Central memory CD8-positive, alpha-beta T cell (primary cell): ENCODE data around the gene TJAP1.
"Not testable (repeated sequence)": the region's sequence is repeated elsewhere in the genome, so short reads cannot be mapped to it uniquely, and the experiment has no call there.

Source experiments
- ATAC-seq: fragments of 150-1000 bp; cut with Tn5 transposase; replicated peaks from 2 replicates; pipeline ENCODE4 v1.10.0; 2022; ENCODE audit warnings: mild to moderate bottlenecking, moderate FRiP score, moderate number of reproducible peaks; ENCODE audit not compliant: poor library complexity, severe bottlenecking; ENCODE audit errors: extremely low read depth
- DNase-seq, 2 donors: peaks; one replicate each; pipeline ENCODE4 v3.0.0; 2021; ENCODE audit warnings: low spot score in 2 of 2
- H3K27ac Mint-ChIP-seq: one replicate; pipeline ENCODE4 v1.8.0; 2022; ENCODE audit warnings: low read depth, mild to moderate bottlenecking, moderate library complexity, mixed read lengths
- H3K27me3 Mint-ChIP-seq: one replicate; pipeline ENCODE4 v1.8.0; 2022; ENCODE audit warnings: mixed read lengths
- H3K36me3 Mint-ChIP-seq: one replicate; pipeline ENCODE4 v1.8.0; 2022; ENCODE audit warnings: mild to moderate bottlenecking, moderate library complexity, mixed read lengths; ENCODE audit not compliant: insufficient read depth
- H3K4me1 Mint-ChIP-seq: one replicate; pipeline ENCODE4 v1.8.0; 2022; ENCODE audit warnings: mixed read lengths
- H3K4me3 Mint-ChIP-seq: one replicate; pipeline ENCODE4 v1.8.0; 2022; ENCODE audit warnings: mild to moderate bottlenecking, moderate library complexity, mixed read lengths
- H3K9me3 Mint-ChIP-seq: one replicate; pipeline ENCODE4 v1.8.0; 2022; ENCODE audit warnings: mixed read lengths

Gene TJAP1

DNA sequence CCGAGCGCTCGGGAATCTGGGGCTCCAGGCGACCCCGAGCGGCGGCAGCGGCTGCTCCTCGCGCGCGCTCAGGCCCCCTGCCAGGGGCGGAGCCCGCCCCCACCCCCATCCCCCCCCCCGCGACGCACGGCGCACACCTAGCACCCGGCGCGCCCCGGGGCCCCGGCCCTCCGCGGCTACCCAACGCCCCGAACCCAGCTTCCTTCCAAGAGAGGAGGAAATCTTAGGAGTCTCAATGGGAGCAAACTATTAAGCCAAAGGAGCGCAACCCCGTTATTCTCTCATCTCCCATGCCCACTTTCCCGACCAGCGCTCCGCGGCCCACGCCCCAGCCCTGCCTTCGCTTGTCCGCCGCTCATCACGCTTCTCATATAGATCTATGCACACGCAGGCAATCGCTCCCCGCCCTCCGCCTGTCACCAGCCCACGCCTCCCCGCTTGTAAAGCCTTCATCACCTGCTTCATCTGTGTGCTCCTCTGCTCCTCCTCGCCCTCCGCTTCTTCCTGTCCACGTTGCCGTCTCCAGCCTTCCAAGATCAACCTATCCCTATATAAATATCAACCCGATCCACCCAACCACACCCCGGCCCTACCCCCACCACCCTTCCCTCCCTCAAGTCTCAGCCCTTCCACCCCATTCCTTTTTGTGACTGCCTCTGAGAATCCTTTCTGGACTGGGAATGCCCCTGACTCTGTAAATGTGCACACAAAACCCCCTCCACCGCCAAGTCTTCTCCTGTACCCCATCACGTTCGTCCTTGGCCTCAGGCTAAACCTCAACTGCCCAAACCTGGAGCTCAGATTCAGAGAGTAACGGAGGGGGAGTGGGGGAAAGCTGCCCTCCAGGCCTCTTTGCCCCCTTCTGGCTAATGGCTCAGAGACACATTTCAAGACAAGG lies 21.6 kb upstream of the TJAP1 start, which contains the start of gene DLK2:
Gene DLK2, minus strand, starts transcription at position 18 of the 898 bp plus-strand sequence. CDS start 723 bp downstream, outside the sequence.
- no peak for DNase-seq
- H3K9me3 Mint-ChIP-seq = no peaks in the 10 kb centered on the region
- H3K27ac Mint-ChIP-seq = peak within 1 kb of the TSS; percentile 85
- H3K36me3 Mint-ChIP-seq = peaks cover 5% of the 10 kb centered on the region
- peak; percentile 64 for ATAC-seq
- peak within 1 kb of the TSS; percentile 81 for H3K4me3 Mint-ChIP-seq
- H3K4me1 Mint-ChIP-seq = peaks cover 24% of the 10 kb centered on the region
- peaks cover 8% of the 10 kb centered on the region for H3K27me3 Mint-ChIP-seq

DNA sequence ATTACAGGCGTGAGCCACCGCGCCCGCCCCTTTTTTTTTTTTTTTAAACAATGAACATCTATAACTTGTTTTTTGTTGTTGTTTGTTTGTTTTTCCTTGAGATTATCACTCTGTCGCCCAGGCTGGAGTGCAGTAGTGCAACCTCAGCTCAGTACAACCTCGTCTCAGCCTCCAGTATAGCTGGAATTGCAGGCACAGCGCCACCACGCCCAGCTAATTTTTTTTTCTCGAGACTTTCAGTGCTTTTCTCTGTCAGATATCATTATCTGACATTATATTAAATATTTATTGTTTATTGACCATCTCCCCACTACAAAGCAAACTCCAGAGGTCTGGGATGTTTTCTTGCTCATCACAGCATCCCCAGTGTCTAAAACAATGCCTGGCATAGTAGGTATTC lies 19.7 kb upstream of the TJAP1 start:
- H3K27ac Mint-ChIP-seq = no peak overlapping the region
- H3K27me3 Mint-ChIP-seq = peaks cover 21% of the 10 kb centered on the region
- H3K9me3 Mint-ChIP-seq = no peaks in the 10 kb centered on the region
- DNase-seq = no peak
- no peak for ATAC-seq
- no peak overlapping the region for H3K4me3 Mint-ChIP-seq
- peaks cover 5% of the 10 kb centered on the region for H3K36me3 Mint-ChIP-seq
- H3K4me1 Mint-ChIP-seq = peaks cover 24% of the 10 kb centered on the region

DNA sequence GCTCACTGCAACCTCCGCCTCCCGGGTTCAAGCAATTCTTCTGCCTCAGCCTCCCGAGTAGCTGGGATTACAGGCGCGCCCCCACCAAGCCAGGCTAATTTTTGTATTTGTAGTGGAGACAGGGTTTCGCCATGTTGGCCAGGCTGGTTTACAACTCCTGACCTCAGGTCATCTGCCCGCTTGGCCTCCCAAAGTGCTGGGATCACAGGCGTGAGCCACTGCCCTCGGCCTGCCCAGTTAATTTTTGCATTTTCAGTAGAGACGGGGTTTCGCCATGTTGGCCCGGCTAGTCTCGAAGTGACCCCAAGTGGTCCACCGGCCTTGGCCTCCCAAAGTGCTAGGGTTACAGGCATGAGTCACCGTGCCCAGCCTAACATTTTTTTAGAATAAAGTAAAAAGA lies 19.2 kb upstream of the TJAP1 start:
- ATAC-seq, H3K27ac Mint-ChIP-seq, H3K36me3 Mint-ChIP-seq, H3K4me3 Mint-ChIP-seq, DNase-seq, H3K9me3 Mint-ChIP-seq: not testable (repeated sequence)
- Mint-ChIP-seq H3K27me3 (peaks cover 27% of the 10 kb centered on the region), H3K4me1 (peaks cover 24% of the 10 kb centered on the region)

DNA sequence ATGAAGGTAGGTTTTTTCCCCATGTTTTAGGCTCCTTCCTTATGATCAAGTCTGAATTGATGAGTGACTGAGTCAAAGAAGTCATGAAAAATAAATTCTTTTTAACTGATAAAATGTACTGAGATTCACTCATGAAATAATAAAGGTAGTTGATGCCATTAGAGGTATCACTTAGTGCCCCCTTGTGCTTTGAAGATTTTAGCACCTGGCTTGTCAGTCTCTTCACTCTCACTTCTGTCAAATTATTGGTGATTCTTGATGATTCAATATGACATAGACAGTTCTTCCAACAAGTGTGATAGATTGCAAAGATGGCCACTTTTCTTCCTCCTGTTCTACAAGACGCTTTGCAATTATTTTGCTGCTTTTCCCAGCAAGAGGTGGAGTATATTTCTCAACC lies 17.8 kb upstream of the TJAP1 start:
- peaks cover 18% of the 10 kb centered on the region for H3K4me1 Mint-ChIP-seq
- no peak for DNase-seq
- H3K4me3 Mint-ChIP-seq = no peak overlapping the region
- H3K27ac Mint-ChIP-seq = no peak overlapping the region
- peaks cover 2% of the 10 kb centered on the region for H3K36me3 Mint-ChIP-seq
- ATAC-seq = no peak
- H3K27me3 Mint-ChIP-seq = peaks cover 31% of the 10 kb centered on the region
- no peaks in the 10 kb centered on the region for H3K9me3 Mint-ChIP-seq

DNA sequence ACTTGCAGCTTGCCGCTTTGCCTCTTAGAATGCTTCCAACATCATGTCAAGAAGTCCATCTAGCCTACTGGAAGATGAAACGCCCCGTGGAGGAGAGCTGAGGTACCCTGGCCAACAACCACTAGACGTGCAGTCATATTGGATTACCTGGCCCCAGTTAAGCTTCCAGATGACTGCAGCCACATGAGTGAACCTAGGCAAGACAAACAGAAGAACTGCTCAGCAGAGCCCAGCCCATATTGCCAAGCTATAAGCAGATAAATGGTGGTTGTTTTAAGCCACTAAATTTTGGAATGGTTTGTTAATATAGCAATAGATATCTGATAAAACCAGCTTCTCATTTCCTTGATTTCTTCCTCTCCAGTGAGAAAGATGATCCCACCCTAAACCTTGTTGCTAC lies 17.3 kb upstream of the TJAP1 start:
- Mint-ChIP-seq H3K27me3 (peaks cover 31% of the 10 kb centered on the region), H3K4me3 (no peak overlapping the region), H3K9me3 (no peaks in the 10 kb centered on the region), H3K27ac (no peak overlapping the region), H3K36me3 (peaks cover 2% of the 10 kb centered on the region), H3K4me1 (peaks cover 14% of the 10 kb centered on the region)
- ATAC-seq = no peak
- no peak for DNase-seq

DNA sequence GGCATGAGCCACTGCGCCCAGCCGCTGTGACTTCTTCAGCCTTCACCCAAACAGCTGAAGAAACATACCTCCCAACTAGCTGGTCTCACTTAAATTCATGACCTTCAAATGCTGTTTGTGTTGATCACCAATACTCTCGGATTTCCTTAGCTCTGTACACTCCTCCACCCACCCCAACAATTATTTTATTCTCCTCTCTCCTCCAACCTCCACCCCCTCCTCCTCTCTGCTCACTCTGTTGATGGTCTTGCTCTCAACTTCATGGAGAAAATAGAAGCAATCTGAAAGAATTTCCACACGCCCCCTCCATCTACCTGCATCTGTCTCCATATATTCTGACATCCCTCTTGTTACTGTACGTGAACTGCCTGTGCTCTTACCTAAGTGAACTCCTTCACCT lies 15.4 kb upstream of the TJAP1 start:
- Mint-ChIP-seq H3K27ac (no peak overlapping the region), H3K36me3 (peaks cover 2% of the 10 kb centered on the region)
- DNase-seq = no peak

DNA sequence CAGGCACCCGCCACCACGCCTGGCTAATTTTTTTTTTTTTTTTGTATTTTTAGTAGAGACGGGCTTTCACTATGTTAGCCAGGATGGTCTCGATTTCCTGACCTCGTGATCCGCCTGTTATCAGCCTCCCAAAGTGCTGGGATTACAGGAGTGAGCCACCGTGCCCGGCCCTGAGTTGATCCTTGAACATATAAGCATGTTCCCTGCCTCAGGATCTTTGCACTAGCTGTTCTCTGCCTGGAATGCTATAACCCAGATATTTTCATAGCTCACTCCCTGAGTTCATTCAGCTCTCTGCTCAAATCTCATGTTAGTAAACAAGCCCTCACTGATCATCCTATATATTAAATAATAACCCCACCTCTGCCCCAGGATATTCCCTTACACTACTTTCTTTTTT lies 13.0 kb upstream of the TJAP1 start:
- no peak for DNase-seq
- H3K4me1 Mint-ChIP-seq = no peaks in the 10 kb centered on the region
- no peaks in the 10 kb centered on the region for H3K9me3 Mint-ChIP-seq
- peaks cover 2% of the 10 kb centered on the region for H3K36me3 Mint-ChIP-seq
- H3K27ac Mint-ChIP-seq = no peak overlapping the region
- ATAC-seq = no peak
- peaks cover 54% of the 10 kb centered on the region for H3K27me3 Mint-ChIP-seq
- no peak overlapping the region for H3K4me3 Mint-ChIP-seq

More for the DNA sequence above, 15.4 kb upstream of the TJAP1 start:
- no peak for ATAC-seq
- Mint-ChIP-seq H3K4me1 (peaks cover 1% of the 10 kb centered on the region), H3K4me3 (no peak overlapping the region), H3K27me3 (peaks cover 33% of the 10 kb centered on the region), H3K9me3 (no peaks in the 10 kb centered on the region)

DNA sequence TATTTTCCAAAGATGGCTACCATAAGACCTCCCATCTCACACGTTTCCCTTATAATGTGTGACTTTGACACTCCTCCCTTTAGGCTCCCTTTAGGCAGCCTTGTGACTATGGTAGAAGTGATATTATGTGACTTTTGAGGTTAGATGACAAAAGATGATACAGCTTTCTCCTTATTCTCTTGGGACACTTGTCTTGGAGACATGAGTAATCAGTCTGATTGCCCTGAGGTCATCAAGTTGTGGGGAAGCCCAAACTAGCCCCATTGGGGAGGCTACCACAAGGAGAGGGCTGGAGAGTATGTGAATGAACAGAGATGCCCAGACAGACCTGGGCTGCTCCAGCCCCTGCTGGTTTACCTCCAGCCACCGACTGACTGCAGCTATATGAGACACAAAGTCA lies 11.4 kb upstream of the TJAP1 start:
- Mint-ChIP-seq H3K4me3 (no peak overlapping the region), H3K36me3 (peaks cover 2% of the 10 kb centered on the region), H3K27me3 (peaks cover 60% of the 10 kb centered on the region), H3K9me3 (no peaks in the 10 kb centered on the region), H3K27ac (no peak overlapping the region), H3K4me1 (no peaks in the 10 kb centered on the region)
- no peak for ATAC-seq
- DNase-seq = no peak

DNA sequence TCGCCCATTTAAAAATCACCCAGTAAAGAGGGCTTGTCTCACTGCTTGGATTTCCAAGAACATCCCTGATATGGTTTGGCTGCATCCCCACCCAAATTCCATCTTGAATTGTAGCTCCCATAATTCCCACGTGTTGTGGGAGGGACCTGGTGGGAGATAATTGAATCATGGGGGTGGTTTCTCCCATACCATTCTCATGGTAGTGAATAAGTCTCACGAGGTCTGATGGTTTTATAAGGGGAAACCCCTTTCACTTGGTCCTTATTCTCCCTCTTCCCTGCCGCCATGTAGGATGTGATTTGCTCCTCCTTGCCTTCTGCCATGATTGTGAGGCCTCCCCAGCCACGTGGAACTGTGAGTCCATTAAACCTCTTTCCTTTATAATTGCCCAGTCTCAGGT lies 10.1 kb upstream of the TJAP1 start:
- H3K4me1 Mint-ChIP-seq = not testable (repeated sequence)

DNA sequence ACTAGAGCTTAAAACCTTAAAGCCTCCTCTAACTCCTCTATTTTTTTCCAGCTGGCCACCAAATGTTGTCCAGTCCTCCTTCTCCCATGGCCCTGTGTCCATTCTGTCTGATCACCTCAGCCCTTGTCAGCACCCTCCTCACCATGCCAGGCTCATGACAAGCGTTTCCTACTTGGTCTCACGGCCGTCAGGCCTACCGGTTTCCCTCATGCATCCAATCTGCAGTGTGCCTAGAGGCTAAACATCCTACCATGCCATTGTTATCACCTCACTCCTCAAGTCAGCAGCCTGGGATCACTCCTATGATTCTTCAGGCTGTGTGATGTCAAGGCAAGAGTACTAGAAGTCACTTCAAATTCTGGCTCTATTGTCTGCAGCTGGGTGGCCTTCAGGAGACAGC lies 9.6 kb upstream of the TJAP1 start:
- Mint-ChIP-seq H3K4me3 (no peak overlapping the region), H3K27ac (no peak overlapping the region), H3K9me3 (no peaks in the 10 kb centered on the region), H3K27me3 (peaks cover 45% of the 10 kb centered on the region), H3K36me3 (no peaks in the 10 kb centered on the region), H3K4me1 (no peaks in the 10 kb centered on the region)
- ATAC-seq (no peak), DNase-seq (no peak)

More for the DNA sequence above, 10.1 kb upstream of the TJAP1 start:
- not testable (repeated sequence) for DNase-seq, H3K36me3 Mint-ChIP-seq, ATAC-seq, H3K9me3 Mint-ChIP-seq, H3K4me3 Mint-ChIP-seq, H3K27ac Mint-ChIP-seq
- H3K27me3 Mint-ChIP-seq = peaks cover 50% of the 10 kb centered on the region

DNA sequence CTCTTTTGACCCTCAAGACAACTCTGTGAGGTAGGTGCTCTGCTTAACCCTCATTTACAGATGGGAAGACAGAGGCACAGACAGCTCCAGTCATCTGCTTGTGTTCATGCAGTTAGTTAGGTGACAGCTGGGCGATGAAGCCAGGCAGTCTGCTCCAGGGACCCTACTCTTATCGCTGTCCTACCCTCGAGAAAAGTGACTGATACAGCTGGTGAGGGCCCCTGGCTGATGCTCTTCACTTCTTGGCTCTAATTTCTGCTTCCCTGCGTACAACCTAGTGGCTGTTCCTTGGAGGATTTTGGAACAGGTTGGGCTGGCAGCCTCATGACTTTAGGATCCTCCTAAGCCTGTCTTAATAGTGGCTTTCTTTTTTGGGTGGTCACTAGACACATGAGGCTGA lies 9.1 kb upstream of the TJAP1 start:
- no peak for DNase-seq
- Mint-ChIP-seq H3K36me3 (no peaks in the 10 kb centered on the region), H3K27me3 (peaks cover 40% of the 10 kb centered on the region), H3K4me1 (no peaks in the 10 kb centered on the region), H3K9me3 (no peaks in the 10 kb centered on the region), H3K4me3 (no peak overlapping the region), H3K27ac (no peak overlapping the region)
- no peak for ATAC-seq

DNA sequence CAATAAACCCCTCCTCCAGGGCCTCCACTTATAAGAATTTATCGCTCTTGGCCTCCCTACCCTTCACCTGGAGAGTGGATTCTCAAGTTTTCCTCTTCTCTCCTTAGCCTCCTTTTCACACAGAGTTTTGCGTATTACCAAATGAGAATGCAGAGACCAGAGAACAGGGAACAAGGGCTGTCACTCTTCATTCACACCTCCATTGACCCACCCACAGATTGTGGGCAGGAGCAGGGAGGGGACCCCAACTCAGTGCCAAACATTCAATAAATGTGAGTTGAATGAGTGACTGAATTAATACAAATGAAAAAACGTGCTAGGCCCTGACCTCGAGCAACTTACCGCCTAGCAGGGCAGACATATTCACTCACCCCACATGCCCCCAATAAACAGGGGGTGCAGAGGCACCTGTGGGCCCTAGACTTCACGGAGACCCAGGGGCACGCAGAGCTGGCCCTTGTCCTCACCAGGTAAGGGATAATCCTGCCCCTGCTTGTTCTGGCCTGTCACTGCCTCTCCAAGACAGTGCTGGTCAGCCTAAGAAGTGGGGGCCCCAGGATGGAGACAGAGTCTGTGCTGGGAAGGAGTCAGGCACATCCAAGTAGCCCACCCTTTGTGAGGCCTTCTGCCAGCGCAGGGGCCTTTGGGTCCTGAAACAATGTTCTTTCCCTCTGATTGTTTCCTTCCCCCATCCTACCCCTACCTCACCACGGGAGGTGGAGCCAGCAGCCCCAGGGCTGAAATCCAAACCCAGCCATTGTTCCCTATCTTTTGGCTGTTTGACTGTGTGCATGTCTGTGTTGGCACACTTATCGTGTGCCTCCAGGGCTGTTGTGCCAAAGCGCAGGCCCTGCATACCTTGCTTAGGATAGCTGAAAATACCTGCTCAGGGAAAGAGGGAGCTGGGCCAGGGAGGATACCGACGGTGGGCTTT lies 8.4 kb upstream of the TJAP1 start:
- no peak for ATAC-seq
- Mint-ChIP-seq H3K27me3 (peaks cover 37% of the 10 kb centered on the region), H3K4me3 (no peak overlapping the region), H3K4me1 (no peaks in the 10 kb centered on the region), H3K9me3 (no peaks in the 10 kb centered on the region), H3K27ac (no peak overlapping the region), H3K36me3 (no peaks in the 10 kb centered on the region)
- no peak for DNase-seq
